GM19240 (cell line): ENCODE measurements around the gene TUBB4B.

Experiments used
- DNase-seq: peaks from one replicate; pipeline ENCODE4 v3.0.0; 2011; ENCODE audit warnings: low spot score; ENCODE audit not compliant: insufficient read length

TUBB4B gene

GRCh38 chr9:137212520-137212919, 28.6 kb upstream of the TUBB4B start:
- no peak for DNase-seq

GRCh38 chr9:137213160-137214060, 27.7 kb upstream of the TUBB4B start:
- no peak for DNase-seq

GRCh38 chr9:137214620-137215019, 26.5 kb upstream of the TUBB4B start:
- no peak for DNase-seq

- no peak for DNase-seq
These were observed 25.7 kb upstream of the TUBB4B start for GRCh38 chr9:137215196-137215986.

- no peak for DNase-seq
These were observed 24.7 kb upstream of the TUBB4B start for GRCh38 chr9:137216188-137216965.

GRCh38 chr9:137217276-137218211, 23.5 kb upstream of the TUBB4B start:
- no peak for DNase-seq

GRCh38 chr9:137218212-137218753, 22.8 kb upstream of the TUBB4B start:
- DNase-seq: no peak

GRCh38 chr9:137218754-137219271, 22.3 kb upstream of the TUBB4B start:
- no peak for DNase-seq

- DNase-seq: no peak
These were observed 21.2 kb upstream of the TUBB4B start for GRCh38 chr9:137219757-137220316.

- DNase-seq: no peak
These were observed 20.6 kb upstream of the TUBB4B start for GRCh38 chr9:137220317-137221094.

GRCh38 chr9:137221095-137221505, 20.0 kb upstream of the TUBB4B start:
- no peak for DNase-seq

GRCh38 chr9:137221506-137222111, 19.5 kb upstream of the TUBB4B start:
- DNase-seq: no peak

GRCh38 chr9:137222190-137223077, 18.7 kb upstream of the TUBB4B start, which contains the start of gene RNF208:
RNF208 (minus strand) TSS chr9:137222240; CDS start chr9:137221212, 1,028 bp downstream.
- DNase-seq: no peak

GRCh38 chr9:137223078-137223970, 17.8 kb upstream of the TUBB4B start:
- peak; percentile 100 for DNase-seq

- no peak for DNase-seq
These were observed 16.0 kb upstream of the TUBB4B start, which contains the start of gene CYSRT1 for GRCh38 chr9:137224830-137225694. CYSRT1 (plus strand) TSS chr9:137225174; CDS start chr9:137225622, 448 bp downstream.
